Stomach (tissue), 4 donors: ENCODE data around the gene MAGI1.

Source experiments
- POLR2A ChIP-seq, 4 donors: fragments of 450-650 bp; IDR thresholded peaks; one replicate each; pipeline ENCODE4 v1.6.1; 2016; ENCODE audit warnings: antibody characterized with exemption in 4 of 4, control low read depth in 2 of 4, mild to moderate bottlenecking in 1 of 4, moderate library complexity in 1 of 4
- TF ChIP-seq, protein P1 (sequence below), 7 experiments: fragments of 450-650 bp in 4 of 7; fragments of 200-600 bp in 3 of 7; sonication (generic) in 3 of 7; IDR thresholded peaks; one replicate each; pipeline ENCODE4 v1.5.1; 2016 to 2019; ENCODE audit warnings: antibody characterized with exemption in 7 of 7, control low read depth in 2 of 7, mild to moderate bottlenecking in 1 of 7

DNA sequence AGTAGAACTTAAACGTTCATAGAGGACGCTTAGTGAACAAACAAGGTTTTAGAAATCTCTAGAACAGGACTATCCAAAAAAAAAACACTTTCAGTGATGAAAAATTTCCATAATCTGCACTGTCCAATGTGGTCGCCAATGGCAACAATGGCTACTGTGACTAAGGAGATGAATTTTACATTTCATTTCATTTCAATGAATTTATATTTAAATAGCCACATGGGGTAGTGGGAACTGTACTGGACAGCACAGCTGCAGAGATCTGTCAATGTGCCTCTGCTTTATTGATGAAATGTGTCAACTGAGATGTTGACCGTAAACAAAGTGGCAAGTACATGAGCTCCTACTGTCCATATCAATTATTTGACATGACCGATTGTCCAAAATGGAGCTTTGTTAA is 222.5 kb downstream of the MAGI1 start:
- TF ChIP-seq, protein P1, sequence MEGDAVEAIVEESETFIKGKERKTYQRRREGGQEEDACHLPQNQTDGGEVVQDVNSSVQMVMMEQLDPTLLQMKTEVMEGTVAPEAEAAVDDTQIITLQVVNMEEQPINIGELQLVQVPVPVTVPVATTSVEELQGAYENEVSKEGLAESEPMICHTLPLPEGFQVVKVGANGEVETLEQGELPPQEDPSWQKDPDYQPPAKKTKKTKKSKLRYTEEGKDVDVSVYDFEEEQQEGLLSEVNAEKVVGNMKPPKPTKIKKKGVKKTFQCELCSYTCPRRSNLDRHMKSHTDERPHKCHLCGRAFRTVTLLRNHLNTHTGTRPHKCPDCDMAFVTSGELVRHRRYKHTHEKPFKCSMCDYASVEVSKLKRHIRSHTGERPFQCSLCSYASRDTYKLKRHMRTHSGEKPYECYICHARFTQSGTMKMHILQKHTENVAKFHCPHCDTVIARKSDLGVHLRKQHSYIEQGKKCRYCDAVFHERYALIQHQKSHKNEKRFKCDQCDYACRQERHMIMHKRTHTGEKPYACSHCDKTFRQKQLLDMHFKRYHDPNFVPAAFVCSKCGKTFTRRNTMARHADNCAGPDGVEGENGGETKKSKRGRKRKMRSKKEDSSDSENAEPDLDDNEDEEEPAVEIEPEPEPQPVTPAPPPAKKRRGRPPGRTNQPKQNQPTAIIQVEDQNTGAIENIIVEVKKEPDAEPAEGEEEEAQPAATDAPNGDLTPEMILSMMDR (IDR thresholded peaks at IDR 0.05): no peak
- no peak for TF ChIP-seq POLR2A (IDR thresholded peaks at IDR 0.05)
